ENCODE data around the gene ANKRD23. TPM values are rescaled to one million over a fixed set of nuclear protein-coding genes. Genes with fewer than 3 reads are reported as not detected.

ANKRD23 gene
- total and polyA plus RNA-seq, 2 of the 8 experiments (the other 6 are each of a cell fraction or from before 2014, with no cell fraction given): 3.4 to 3.5 TPM

GRCh38 chr2:96824079-96824870 is 19.5 kb downstream of the ANKRD23 start:
- Histone ChIP-seq H3K27me3 (replicated peaks in 1 of 4; ENCODE audit: control insufficient read depth in 3 of 4, extremely low read depth in 1 of 4, insufficient read depth in 3 of 4, low read length in 3 of 4) (no peaks in the 10 kb centered on the region), H3K4me3 (ENCODE audit: extremely low read depth in 1 of 4, insufficient read depth in 2 of 4, low read depth in 3 of 4, low read length in 4 of 4) (no peak overlapping the region), H3K36me3 (ENCODE audit: control insufficient read depth in 2 of 4, insufficient read depth in 4 of 4, low read length in 3 of 4) (peaks cover 14 to 53% (median 24%) of the 10 kb centered on the region in 4 experiments), H3K9me3 (ENCODE audit: insufficient read depth in 2 of 2, low read depth in 1 of 2, low read length in 1 of 2) (no peaks in the 10 kb centered on the region), H4K5ac (ENCODE audit: insufficient read length, low read depth, low read length) (no peak overlapping the region), H3K4me1 (replicated peaks in 1 of 4; ENCODE audit: control insufficient read depth in 3 of 4, insufficient read depth in 4 of 4, low read length in 3 of 4) (peaks cover 0 to 10% (median 2%) of the 10 kb centered on the region in 4 experiments; a peak in 5 of 7 replicates), H3K14ac (ENCODE audit: insufficient read length) (no peak overlapping the region), H2BK15ac (ENCODE audit: low read length) (no peak overlapping the region), H4K20me1 (replicated peaks in 1 of 2; ENCODE audit: control insufficient read depth in 1 of 2, insufficient read depth in 2 of 2, low read length in 2 of 2) (peaks cover 7 to 36% of the 10 kb centered on the region in 2 experiments), H3K23ac (ENCODE audit: insufficient read length) (no peak overlapping the region), H4K91ac (replicated peaks; ENCODE audit: insufficient read length, low read length) (no peak overlapping the region), H3K4me2 (ENCODE audit: insufficient read depth in 1 of 2, low read depth in 2 of 2, low read length in 2 of 2) (no peak overlapping the region), H2BK120ac (replicated peaks; ENCODE audit: low read depth, low read length) (no peak overlapping the region), H3K79me1 (ENCODE audit: low read depth, low read length) (peaks cover 18% of the 10 kb centered on the region), H2AK5ac (ENCODE audit: low read depth, low read length) (no peak overlapping the region), H2BK5ac (ENCODE audit: low read depth, low read length) (no peak overlapping the region), H3K18ac (ENCODE audit: extremely low read depth, low read length) (no peak overlapping the region), H3K27ac (ENCODE audit: low read depth, low read length) (no peak overlapping the region), H2AFZ (ENCODE audit: low read length) (no peak overlapping the region), H3K4ac (replicated peaks; ENCODE audit: insufficient read length, low read depth, low read length) (no peak overlapping the region), H3K9ac (replicated peaks in 1 of 4; ENCODE audit: extremely low read depth in 1 of 4, low read depth in 3 of 4, low read length in 3 of 4) (no peak overlapping the region), H3K79me2 (ENCODE audit: control insufficient read depth in 1 of 2, insufficient read depth in 2 of 2, low read length in 2 of 2) (peaks cover 0 to 53% of the 10 kb centered on the region in 2 experiments; a peak in 2 of 4 replicates), H2BK20ac (ENCODE audit: low read length) (no peak overlapping the region), H4K8ac (ENCODE audit: extremely low read depth, insufficient read depth, low read length) (no peak overlapping the region), H2BK12ac (ENCODE audit: low read depth, low read length) (no peak overlapping the region), H3K23me2 (ENCODE audit: low read depth, low read length) (no peaks in the 10 kb centered on the region), H3K56ac (replicated peaks; ENCODE audit: insufficient read length, low read depth, low read length) (no peak overlapping the region)
- POLR2A ChIA-PET (ENCODE audit: partially characterized antibody): interaction anchor here (0.5 to 2.1 kb wide), 5 partner anchors 8 to 63 kb away, joined by 3 to 5 read pairs (median 4); partner anchors contain the start of gene CNNM3
- WGBS, 2 experiments (ENCODE audit: extremely low coverage in 1 of 2, insufficient coverage in 1 of 2, insufficient read length in 1 of 2, insufficient replicate concordance in 2 of 2, low coverage in 1 of 2, low lambda C conversion rate in 2 of 2, missing lambda C conversion rate in 1 of 2): 91% methylated on average over 6 of the region's 6 CpGs; no CpG with 5 or more reads in 1 of the 2 experiments
- FAIRE-seq: no peak
- TF ChIP-seq CHD1 (IDR thresholded peaks at IDR 0.05; ENCODE audit: low read depth, low read length) (no peak), CHD2 (IDR thresholded peaks at IDR 0.05; ENCODE audit: low read length) (no peak), SP4 (IDR thresholded peaks at IDR 0.05; ENCODE audit: low read length) (no peak), KDM1A (IDR thresholded peaks at IDR 0.05; ENCODE audit: borderline replicate concordance, low read length) (no peak), CEBPB (IDR thresholded peaks at IDR 0.05; ENCODE audit: low read depth, low read length) (no peak), SUZ12 (IDR thresholded peaks at IDR 0.05; ENCODE audit: low read length) (no peak), JUND (IDR thresholded peaks at IDR 0.05; ENCODE audit: low read length) (no peak), YY1 (IDR thresholded peaks at IDR 0.05; ENCODE audit: low read depth, low read length) (no peak), CTBP2 (IDR thresholded peaks at IDR 0.05; ENCODE audit: borderline replicate concordance, insufficient read depth, insufficient read length, low read length) (no peak), MAFK (IDR thresholded peaks at IDR 0.05; ENCODE audit: low read depth, low read length) (no peak), KDM4A (IDR thresholded peaks at IDR 0.05; ENCODE audit: low read depth, low read length, severe bottlenecking) (no peak)
- CTCF ChIA-PET (ENCODE audit: partially characterized antibody): interaction anchor here (0.9 to 1.7 kb wide), 6 partner anchors 9 to 139 kb away, joined by 3 to 5 read pairs (median 4); no protein-coding TSS in a partner anchor
- DNase-seq (ENCODE audit: low read depth in 1 of 2, low spot score in 2 of 2): no peak

All from H1 (cell line).